Measurements from ENCODE around the gene ALG1L2.
"Not testable (repeated sequence)": the region's sequence is repeated elsewhere in the genome, so short reads cannot be mapped to it uniquely, and the experiment has no call there.

Gene ALG1L2

GRCh38 chr3:130136337-130136736, 54.7 kb downstream of the ALG1L2 start:
- not testable (repeated sequence) for DNase-seq

- DNase-seq: not testable (repeated sequence)
These were observed 56.1 kb downstream of the ALG1L2 start for GRCh38 chr3:130137685-130138084.

- DNase-seq: not testable (repeated sequence)
These were observed 57.4 kb downstream of the ALG1L2 start for GRCh38 chr3:130138992-130139391.

- not testable (repeated sequence) for DNase-seq
These were observed 59.1 kb downstream of the ALG1L2 start for GRCh38 chr3:130140756-130141155.

GRCh38 chr3:130143648-130144327, 62.2 kb downstream of the ALG1L2 start:
- not testable (repeated sequence) for DNase-seq

GRCh38 chr3:130144328-130144650, 62.7 kb downstream of the ALG1L2 start:
- DNase-seq: not testable (repeated sequence)

- DNase-seq: not testable (repeated sequence)
These were observed 63.8 kb downstream of the ALG1L2 start for GRCh38 chr3:130145456-130145855.

- not testable (repeated sequence) for DNase-seq
These were observed 64.8 kb downstream of the ALG1L2 start for GRCh38 chr3:130146465-130146864.
